HG03039 (cell line): ENCODE data around the gene ZFPM1.

ENCODE experiments used
- ATAC-seq: cut with Tn5 transposase; IDR thresholded peaks from one replicate; pipeline ENCODE4 v1.9.1; 2021; ENCODE audit warnings: mild to moderate bottlenecking, moderate library complexity; ENCODE audit not compliant: unreplicated experiment

The ZFPM1 gene

GRCh38 chr16:88536510-88536909 lies 83.4 kb downstream of the ZFPM1 start:
- no peak for ATAC-seq

DNA sequence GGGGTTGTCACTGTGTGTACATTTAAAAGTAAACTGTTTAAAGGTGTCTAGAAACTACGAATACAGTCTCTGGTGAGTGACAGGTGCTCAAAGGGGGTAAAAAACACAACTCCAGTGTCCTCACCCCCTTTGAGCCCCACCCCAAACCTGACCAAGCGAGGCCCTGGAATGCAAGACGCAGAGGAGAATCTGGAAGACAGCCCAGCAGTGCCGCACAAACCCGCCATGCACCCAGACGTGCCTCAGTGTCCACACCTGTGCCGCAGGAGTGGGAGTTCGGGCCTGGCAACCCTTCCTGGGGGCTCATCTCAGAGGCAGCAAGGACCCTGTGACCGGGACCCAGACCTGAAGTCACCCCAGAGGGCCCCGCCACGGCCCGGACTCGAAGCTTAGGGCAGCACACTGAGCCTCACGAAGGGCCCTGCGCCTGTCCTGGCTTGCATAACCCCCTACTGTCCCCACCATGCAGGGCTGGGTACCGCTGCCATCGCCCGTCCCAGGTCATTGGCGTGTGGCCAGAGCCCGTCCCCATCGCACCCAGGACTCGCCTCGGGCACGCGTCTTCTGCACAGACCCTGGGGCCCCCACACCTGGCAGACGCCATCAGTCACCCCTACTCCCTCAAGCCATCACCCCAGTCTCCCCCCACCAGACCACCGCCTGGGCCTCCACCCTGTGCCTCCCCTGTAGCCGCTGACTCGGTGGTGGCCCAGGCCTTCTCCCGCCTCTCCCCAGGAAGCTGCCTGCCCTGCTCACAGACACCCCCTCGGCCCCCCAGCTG lies 84.1 kb downstream of the ZFPM1 start:
- ATAC-seq, result no peak

GRCh38 chr16:88537859-88538258 lies 84.8 kb downstream of the ZFPM1 start:
- no peak for ATAC-seq

- no peak for ATAC-seq
Observed at GRCh38 chr16:88538366-88539060, 85.4 kb downstream of the ZFPM1 start.

- ATAC-seq, result no peak
Observed at GRCh38 chr16:88539261-88539651, 86.2 kb downstream of the ZFPM1 start.

DNA sequence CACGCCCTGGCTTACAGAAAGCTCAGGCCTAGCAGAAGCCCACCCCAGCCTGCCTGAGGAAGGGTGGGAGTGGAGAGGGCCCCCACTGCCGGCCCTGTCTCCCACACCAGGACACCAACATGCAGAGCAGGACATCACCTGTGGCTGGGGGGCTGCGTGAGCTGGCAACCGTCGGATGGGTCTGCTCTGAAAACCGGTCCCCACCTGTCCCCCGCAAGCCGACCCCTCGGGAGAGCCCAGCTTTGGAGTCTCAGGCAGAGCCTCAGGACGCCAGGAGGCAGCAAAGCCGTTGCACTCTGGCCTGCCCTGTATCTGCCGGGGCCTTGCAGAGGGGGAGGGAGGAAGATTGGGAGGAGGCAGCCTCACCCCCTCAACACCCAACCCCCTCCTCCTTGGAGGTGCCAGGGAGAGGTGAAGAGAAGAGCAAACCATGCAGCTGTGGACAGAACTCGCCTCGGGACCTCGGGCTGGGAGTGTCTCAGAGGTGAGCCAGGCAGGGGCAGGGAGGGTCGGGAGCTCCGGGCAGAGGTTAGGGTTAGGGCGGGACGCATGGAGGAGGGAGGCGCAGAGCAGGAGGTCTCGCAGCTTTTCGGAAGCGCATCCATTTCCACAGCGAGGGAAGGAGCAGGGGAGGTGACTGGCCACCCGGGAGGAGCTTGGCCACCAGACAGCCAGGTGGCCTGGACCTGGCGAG lies 86.7 kb downstream of the ZFPM1 start:
- no peak for ATAC-seq

- ATAC-seq, result no peak
Observed at GRCh38 chr16:88540346-88540977, 87.4 kb downstream of the ZFPM1 start.

- no peak for ATAC-seq
Observed at GRCh38 chr16:88541831-88542616, 88.9 kb downstream of the ZFPM1 start.

- no peak for ATAC-seq
Observed at GRCh38 chr16:88543230-88543813, 90.2 kb downstream of the ZFPM1 start.

DNA sequence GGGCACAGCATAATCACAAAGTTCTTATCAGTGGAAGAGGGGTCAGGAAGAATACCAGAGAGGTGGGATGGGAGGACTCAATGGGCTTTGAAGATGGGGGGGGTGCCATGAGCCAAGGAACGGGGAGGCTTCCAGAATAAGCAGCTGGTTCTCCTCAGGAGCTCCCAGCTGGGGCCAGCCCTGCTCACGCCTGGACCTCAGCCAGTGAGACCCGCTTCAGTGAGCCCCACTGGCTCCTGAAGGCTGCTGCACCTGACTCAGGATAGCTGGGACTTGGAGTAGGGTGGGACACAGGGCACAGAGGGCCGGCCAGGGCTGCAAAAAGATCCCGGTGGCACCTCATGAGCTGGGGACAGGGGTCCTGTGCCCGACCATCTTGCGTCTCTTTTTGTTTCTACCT lies 92.7 kb downstream of the ZFPM1 start:
- ATAC-seq, result no peak

GRCh38 chr16:88548131-88548874 lies 95.2 kb downstream of the ZFPM1 start:
- no peak for ATAC-seq

DNA sequence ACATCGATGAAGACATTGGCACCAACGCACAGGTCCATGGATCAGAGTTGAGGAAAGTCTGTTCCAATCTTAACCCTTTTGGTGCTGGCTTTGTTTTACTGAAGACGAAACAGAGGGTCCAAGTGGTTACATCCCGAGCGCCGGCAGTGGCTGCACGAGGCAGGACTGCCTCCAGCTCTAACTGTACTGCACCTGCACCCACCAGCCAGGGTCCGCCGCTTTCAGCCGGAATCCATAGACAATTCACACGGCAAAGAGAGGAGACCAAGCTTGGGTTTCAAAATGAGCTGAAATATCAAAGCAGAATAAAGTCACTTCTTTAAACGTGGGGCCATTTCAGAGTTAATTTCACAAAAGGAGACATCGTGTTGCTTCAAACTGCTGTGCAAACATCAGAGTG lies 95.9 kb downstream of the ZFPM1 start:
- ATAC-seq, result no peak

- no peak for ATAC-seq
Observed at GRCh38 chr16:88549671-88550245, 96.7 kb downstream of the ZFPM1 start.

GRCh38 chr16:88550246-88550661 lies 97.2 kb downstream of the ZFPM1 start:
- no peak for ATAC-seq

GRCh38 chr16:88552166-88552565 lies 99.1 kb downstream of the ZFPM1 start:
- ATAC-seq, result no peak

DNA sequence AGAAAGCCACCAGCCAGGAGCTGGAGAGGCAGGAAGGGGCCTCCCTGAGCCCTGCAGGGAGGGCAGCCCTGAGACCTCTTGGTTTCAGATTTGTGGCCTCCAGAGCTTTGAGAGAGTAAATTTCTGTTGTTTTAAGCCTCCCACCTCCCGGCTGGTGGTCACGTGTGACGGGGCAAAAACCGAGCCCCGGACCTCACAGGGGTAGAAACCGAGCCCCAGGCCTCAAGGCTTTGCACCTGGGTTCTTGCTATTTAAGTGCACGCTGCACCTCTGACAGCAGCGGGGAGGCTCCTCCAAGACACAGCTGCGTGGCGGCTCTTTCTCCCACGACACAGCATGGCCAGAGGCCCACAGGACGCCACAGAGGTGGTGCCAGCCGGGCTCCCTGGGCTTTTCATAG lies 99.7 kb downstream of the ZFPM1 start:
- ATAC-seq, result no peak

GRCh38 chr16:88553739-88554138 lies 100.7 kb downstream of the ZFPM1 start:
- ATAC-seq, result no peak

- ATAC-seq, result no peak
Observed at GRCh38 chr16:88554711-88555264, 101.7 kb downstream of the ZFPM1 start.
